ENCODE measurements around the gene DDX49.

GRCh38 chr19:18899624-18900560 is 19.6 kb upstream of the DDX49 start:
- TF ChIP-seq CTCF (conservative IDR thresholded peaks at IDR 0.05; ENCODE audit: low read depth, low read length) (no peak), EZH2 (IDR thresholded peaks at IDR 0.05; ENCODE audit: low read length, unreplicated experiment) (no peak), EZH2phosphoT487 (IDR thresholded peaks at IDR 0.05; ENCODE audit: borderline replicate concordance, low read length) (no peak)
